Urinary bladder (tissue), 4 donors: ENCODE data around the gene RANGRF. TPM values are rescaled to one million over a fixed set of nuclear protein-coding genes. Genes with fewer than 3 reads are reported as not detected.

ENCODE experiments used
- DNase-seq: peaks from one replicate; pipeline ENCODE4 v3.0.0-alpha.2; 2015; ENCODE audit errors: extremely low spot score
- H3K27ac ChIP-seq: one replicate; pipeline ENCODE4 v1.5.1; 2013; ENCODE audit warnings: low read depth, mild to moderate bottlenecking, moderate library complexity
- H3K36me3 ChIP-seq: one replicate; pipeline ENCODE4 v1.6.1; 2013; ENCODE audit warnings: mild to moderate bottlenecking, moderate library complexity; ENCODE audit not compliant: insufficient read depth
- H3K4me1 ChIP-seq: one replicate; pipeline ENCODE4 v1.6.1; 2013; ENCODE audit warnings: mild to moderate bottlenecking, moderate library complexity; ENCODE audit not compliant: insufficient read depth
- H3K4me3 ChIP-seq: one replicate; pipeline ENCODE4 v1.5.1; 2013; ENCODE audit warnings: low read depth, low read length
- WGBS: extraction: QIAGEN DNeasy Blood & Tissue Kit; methylation state at CpG from one replicate; pipeline ENCODE4 v1.1.7; 2013; 5-methylcytosine and 5-hydroxymethylcytosine counted together
- polyA plus RNA-seq: library from polyadenylated mRNA; stranded (reverse); fragments of 200-250 nt; gene quantifications from one replicate; pipeline ENCODE4 v1.2.3, GENCODE V29; 2013
- total RNA-seq: library from RNA; depleted of rRNA; stranded (reverse); fragments of >200 nt; gene quantifications from one replicate; pipeline ENCODE4 v1.2.3, GENCODE V29; 2014
- donor health status: healthy with polysubstance abuse.
- donor health status: healthy.

RANGRF gene
- total and polyA plus RNA-seq, 2 donors = 4.3 to 49.3 TPM

GRCh38 chr17:8264836-8265542 is 23.5 kb upstream of the RANGRF start:
- H3K36me3 ChIP-seq = peaks cover 2% of the 10 kb centered on the region
- no peak overlapping the region for H3K4me3 ChIP-seq
- DNase-seq = no peak
- H3K27ac ChIP-seq = no peak overlapping the region
- no peaks in the 10 kb centered on the region for H3K4me1 ChIP-seq
- WGBS = 95% methylated on average over 18 of the region's 18 CpGs

GRCh38 chr17:8266648-8267479 is 21.6 kb upstream of the RANGRF start:
- Histone ChIP-seq H3K4me1 (no peaks in the 10 kb centered on the region), H3K36me3 (peaks cover 2% of the 10 kb centered on the region), H3K4me3 (no peak overlapping the region), H3K27ac (no peak overlapping the region)
- DNase-seq = no peak
- 94% methylated on average over 29 of the region's 29 CpGs for WGBS

GRCh38 chr17:8267480-8268147 is 20.9 kb upstream of the RANGRF start:
- Histone ChIP-seq H3K27ac (no peak overlapping the region), H3K4me3 (no peak overlapping the region), H3K36me3 (peaks cover 2% of the 10 kb centered on the region), H3K4me1 (no peaks in the 10 kb centered on the region)
- no peak for DNase-seq
- WGBS = 88% methylated on average over 13 of the region's 13 CpGs

DNA sequence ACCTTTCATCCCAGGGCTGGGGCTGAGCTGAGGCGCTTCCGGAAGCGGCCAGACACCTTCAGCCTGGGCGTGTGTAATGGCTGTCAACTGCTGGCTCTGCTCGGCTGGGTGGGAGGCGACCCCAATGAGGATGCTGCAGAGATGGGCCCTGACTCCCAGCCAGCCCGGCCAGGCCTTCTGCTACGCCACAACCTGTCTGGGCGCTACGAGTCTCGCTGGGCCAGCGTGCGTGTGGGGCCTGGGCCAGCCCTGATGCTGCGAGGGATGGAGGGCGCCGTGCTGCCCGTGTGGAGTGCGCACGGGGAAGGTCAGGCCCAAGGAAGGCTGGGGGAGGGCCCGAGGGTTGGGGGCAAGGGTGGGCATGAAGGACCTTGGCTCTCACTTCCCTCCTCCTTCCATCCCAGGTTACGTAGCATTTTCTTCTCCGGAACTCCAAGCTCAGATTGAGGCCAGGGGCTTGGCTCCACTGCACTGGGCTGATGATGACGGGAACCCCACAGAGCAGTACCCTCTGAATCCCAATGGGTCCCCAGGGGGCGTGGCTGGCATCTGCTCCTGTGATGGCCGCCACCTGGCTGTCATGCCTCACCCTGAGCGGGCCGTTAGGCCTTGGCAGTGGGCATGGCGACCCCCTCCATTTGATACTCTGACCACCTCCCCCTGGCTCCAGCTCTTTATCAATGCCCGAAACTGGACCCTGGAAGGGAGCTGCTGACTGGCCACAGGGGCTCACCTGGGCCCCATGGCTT is 19.7 kb upstream of the RANGRF start:
- H3K4me3 ChIP-seq = no peak overlapping the region
- DNase-seq = no peak
- 91% methylated on average over 29 of the region's 29 CpGs for WGBS
- H3K4me1 ChIP-seq = no peaks in the 10 kb centered on the region
- H3K36me3 ChIP-seq = peaks cover 2% of the 10 kb centered on the region
- H3K27ac ChIP-seq = no peak overlapping the region

DNA sequence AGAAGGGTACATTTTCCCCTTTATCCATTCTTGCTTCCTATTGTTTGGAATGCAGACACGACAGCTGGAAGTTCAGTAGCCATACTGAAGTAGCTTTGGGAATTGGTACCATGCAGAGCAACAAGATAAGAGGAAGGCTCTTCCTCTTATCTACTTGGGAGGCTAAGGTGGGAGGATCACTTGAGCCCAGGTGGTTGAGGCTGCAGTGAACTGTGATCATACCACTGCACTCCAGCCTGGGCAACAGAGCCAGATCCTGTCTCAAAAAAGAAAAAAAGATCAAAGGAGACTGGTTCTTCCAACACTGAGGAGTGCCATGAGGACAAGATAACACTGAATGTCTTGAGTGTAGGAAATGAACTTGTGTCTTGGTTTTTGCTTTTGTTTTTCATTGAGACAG is 16.0 kb upstream of the RANGRF start:
- DNase-seq = no peak
- Histone ChIP-seq H3K4me1 (no peaks in the 10 kb centered on the region), H3K4me3 (no peak overlapping the region), H3K36me3 (no peaks in the 10 kb centered on the region), H3K27ac (no peak overlapping the region)
- WGBS = 81% methylated on average over 1 of the region's 1 CpG

DNA sequence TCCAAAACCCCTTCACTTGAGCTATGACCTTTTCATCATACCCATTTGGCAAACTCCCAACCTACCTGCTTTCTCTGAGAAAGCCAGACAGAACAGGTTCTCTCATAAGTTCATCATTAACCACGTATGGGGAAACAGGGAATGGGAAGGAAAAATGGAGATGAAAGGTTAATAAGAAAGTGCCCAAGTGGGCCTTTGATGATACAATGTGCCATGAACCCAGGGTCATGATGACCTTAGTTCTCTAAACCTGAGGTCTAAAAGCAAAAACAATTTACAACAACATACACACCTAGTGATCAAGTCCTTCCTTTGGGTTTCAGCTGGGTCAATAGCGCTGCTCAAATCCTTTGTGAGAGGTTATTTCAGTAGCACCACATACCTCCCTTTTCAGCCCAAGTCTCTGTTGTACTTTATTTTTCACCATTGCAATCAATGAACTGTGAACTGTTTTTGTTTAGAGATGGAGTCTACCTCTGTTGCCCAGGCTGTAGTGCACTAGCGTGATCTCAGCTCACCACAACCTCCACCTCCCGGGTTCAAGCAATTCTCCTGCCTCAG is 14.5 kb upstream of the RANGRF start:
- no peak overlapping the region for H3K4me3 ChIP-seq
- no peaks in the 10 kb centered on the region for H3K36me3 ChIP-seq
- 93% methylated on average over 4 of the region's 4 CpGs for WGBS
- no peaks in the 10 kb centered on the region for H3K4me1 ChIP-seq
- DNase-seq = no peak
- no peak overlapping the region for H3K27ac ChIP-seq

GRCh38 chr17:8274816-8275215 is 13.7 kb upstream of the RANGRF start:
- Histone ChIP-seq H3K36me3 (no peaks in the 10 kb centered on the region), H3K27ac (no peak overlapping the region), H3K4me3 (no peak overlapping the region), H3K4me1 (no peaks in the 10 kb centered on the region)
- WGBS = 91% methylated on average over 5 of the region's 5 CpGs
- no peak for DNase-seq

DNA sequence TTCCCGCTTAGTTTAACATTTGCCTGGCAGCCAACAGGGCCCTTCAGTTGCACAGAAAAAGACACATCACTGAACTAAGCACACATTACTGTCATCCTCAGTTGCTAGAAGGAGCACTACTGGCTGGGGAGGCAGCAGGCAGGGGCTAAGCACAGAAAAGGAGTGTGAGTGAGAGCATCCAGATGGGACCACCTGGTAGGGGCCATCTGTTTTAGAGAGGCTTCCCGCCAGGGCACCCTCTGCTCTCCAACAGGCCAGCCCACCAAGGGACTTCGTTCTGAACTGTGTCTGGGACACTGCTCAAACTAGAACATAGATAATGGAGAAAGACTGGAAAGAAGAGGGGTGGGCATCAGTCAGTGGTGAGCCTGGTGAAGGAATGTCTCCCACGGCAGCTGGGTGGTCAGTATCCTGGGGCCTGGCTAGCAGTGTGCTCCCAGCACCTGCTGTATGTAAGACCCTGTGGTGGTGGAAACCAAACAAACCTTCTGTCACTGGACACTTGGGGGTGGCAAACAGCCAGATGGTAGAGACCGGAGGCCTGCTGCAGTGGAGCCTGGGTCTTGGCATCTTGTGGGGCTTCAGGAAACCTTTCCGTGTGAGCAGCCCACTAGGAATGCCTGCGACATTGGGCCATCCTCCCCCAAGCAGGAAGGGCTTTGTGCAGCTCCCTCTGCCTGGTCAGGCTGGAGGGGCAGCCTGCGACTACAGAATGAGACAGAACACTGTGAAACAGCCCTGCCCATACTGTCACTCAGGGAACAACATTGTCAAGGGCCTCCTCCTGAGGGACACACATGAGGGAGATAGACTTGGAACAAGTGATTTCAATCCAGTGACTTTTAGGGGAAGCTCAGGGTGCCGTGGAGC is 12.8 kb upstream of the RANGRF start:
- Histone ChIP-seq H3K4me1 (no peaks in the 10 kb centered on the region), H3K36me3 (no peaks in the 10 kb centered on the region), H3K4me3 (no peak overlapping the region), H3K27ac (no peak overlapping the region)
- DNase-seq = no peak
- 59% methylated on average over 9 of the region's 9 CpGs for WGBS

DNA sequence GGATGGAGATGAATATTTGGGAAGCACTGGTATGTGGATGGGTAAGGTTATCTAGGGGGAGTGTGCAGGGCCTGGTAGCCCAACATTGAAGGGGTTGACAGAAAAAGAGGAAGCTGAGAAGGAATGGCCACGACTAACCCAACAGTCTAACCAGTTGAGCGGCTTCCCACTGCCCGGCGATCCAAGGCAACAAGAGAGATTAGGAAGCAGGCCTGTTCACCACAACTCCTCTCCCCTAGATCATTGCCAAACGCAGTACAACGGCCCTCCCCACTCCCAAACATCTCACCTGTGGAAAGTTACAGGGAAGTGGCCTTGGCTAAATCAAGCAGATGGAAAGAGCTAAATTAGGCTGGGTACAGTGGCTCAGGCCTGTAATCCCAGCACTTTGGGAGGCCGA is 11.2 kb upstream of the RANGRF start:
- Histone ChIP-seq H3K27ac (no peak overlapping the region), H3K36me3 (no peaks in the 10 kb centered on the region), H3K4me3 (no peak overlapping the region), H3K4me1 (no peaks in the 10 kb centered on the region)
- WGBS = 88% methylated on average over 7 of the region's 7 CpGs
- DNase-seq = no peak

DNA sequence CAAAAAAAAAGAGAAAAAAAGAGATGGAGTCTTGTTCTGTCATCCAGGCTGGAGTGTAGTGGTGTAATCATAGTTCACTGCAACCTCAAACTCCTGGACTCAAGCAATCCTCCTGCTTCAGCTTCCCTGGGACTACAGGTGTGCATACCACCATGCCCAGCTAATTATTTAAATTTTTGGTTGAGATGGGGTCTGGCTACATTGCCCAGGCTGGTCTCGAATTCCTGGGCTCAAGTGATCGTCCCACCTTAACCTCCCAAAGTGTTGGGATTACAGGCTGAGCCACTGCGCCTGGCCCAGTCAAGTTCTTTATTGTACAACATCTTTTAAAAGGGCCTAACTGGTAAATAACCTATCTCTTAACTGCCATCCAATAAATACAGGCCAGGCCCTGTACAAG is 6.1 kb upstream of the RANGRF start:
- no peaks in the 10 kb centered on the region for H3K36me3 ChIP-seq
- no peak overlapping the region for H3K4me3 ChIP-seq
- peaks cover 2% of the 10 kb centered on the region for H3K4me1 ChIP-seq
- 69% methylated on average over 3 of the region's 3 CpGs for WGBS
- no peak for DNase-seq
- H3K27ac ChIP-seq = no peak overlapping the region

DNA sequence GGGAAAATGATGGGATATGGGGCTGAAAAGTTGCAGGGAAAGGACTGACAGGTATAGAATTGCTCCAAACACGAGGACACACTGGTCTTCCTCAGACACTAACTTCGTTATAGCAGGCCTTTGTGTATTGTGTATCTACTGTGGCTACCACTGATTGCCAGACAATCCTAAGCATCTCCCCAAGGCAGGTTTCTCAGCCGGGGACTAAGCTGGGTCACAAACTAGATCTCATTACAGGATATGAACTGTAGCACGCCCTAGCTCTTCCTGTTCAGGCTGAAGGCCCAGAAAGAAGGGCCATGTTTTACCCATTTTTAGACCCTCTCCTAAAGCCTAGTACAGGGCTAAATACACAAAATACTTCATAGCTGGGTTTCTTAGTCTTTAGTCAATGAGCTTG is 5.1 kb upstream of the RANGRF start:
- Histone ChIP-seq H3K27ac (no peak overlapping the region), H3K36me3 (no peaks in the 10 kb centered on the region), H3K4me3 (no peak overlapping the region), H3K4me1 (peaks cover 2% of the 10 kb centered on the region)
- 64% methylated on average over 4 of the region's 4 CpGs for WGBS
- no peak for DNase-seq

DNA sequence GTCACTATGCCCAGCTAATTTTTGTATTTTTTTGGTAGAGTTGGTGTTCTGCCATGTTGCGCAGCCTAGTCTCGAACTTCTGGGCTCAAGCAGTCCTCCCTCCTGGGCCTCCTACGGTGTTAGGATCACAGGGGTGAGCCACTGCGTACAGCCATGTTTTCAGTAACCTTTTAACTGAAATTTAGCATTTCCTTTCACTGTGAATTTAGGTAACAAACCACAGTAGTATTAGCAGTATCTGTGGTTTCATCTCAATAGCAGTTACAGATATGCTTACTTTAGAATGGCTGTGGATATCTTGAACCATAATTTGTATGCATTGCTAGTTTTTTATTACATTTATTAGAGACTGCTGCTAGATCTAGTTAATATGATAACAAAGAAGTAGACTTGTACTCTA is 4.3 kb upstream of the RANGRF start:
- Histone ChIP-seq H3K36me3 (no peaks in the 10 kb centered on the region), H3K27ac (no peak overlapping the region), H3K4me3 (no peak overlapping the region), H3K4me1 (peaks cover 2% of the 10 kb centered on the region)
- WGBS = 88% methylated on average over 4 of the region's 4 CpGs
- DNase-seq = no peak
